Endothelial cell of umbilical vein (primary cell): ENCODE results near the gene DENND1C. TPM values are rescaled to one million over a fixed set of nuclear protein-coding genes. Genes with fewer than 3 reads are reported as not detected.

Experiments used
- BruUV-seq: library from RNA; stranded (reverse); fragments of 400-500 nt; replicated peaks from 2 replicates; lab custom pipeline; 2021; lab: Mats Ljungman, UMichigan
- CTCF ChIA-PET: fragments of 300-600, 350-600 bp; sonication (Branson Sonifier 250); formaldehyde crosslinking; loops from one replicate; lab custom pipeline; 2021; ENCODE audit warnings: antibody characterized with exemption, inconsistent platforms; lab: Charles Lee
- POLR2A ChIA-PET: fragments of 300-600, 350-600 bp; sonication (Branson Sonifier 250); formaldehyde crosslinking; loops from one replicate; lab custom pipeline; 2021; ENCODE audit warnings: antibody characterized with exemption, inconsistent platforms; lab: Charles Lee
- DNase-seq: peaks from one replicate; pipeline ENCODE4 v3.0.0-alpha.2; 2011; ENCODE audit warnings: low read depth, low spot score
- FAIRE-seq: peaks from 2 replicates; lab custom pipeline; 2011; peaks lifted over from hg19 to GRCh38; lab: Jason Lieb, UNC
- H2AFZ ChIP-seq: 2 replicates; pipeline ENCODE4 v1.6.0; 2012; ENCODE audit warnings: low read depth, low read length, control low read depth, inconsistent platforms
- H3K27ac ChIP-seq: 2 replicates; pipeline ENCODE4 v1.5.1; 2011; ENCODE audit warnings: low read depth, mild to moderate bottlenecking, control low read depth, low read length, moderate library complexity; ENCODE audit not compliant: insufficient read depth
- H3K27me3 ChIP-seq, 2 experiments: 2 replicates each; pipeline versions ENCODE4 v1.6.0 to v1.6.1; 2011; ENCODE audit warnings: low read length in 2 of 2, mixed read lengths in 1 of 2; ENCODE audit not compliant: control insufficient read depth in 2 of 2, insufficient read depth in 2 of 2
- H3K36me3 ChIP-seq, 2 experiments: 2 replicates in 1 of 2; 3 replicates in 1 of 2; pipeline ENCODE4 v1.5.1; 2011; ENCODE audit warnings: low read length in 2 of 2, mild to moderate bottlenecking in 1 of 2, moderate library complexity in 1 of 2; ENCODE audit not compliant: control insufficient read depth in 2 of 2, insufficient read depth in 2 of 2; ENCODE audit errors: extremely low read depth in 1 of 2
- H3K4me1 ChIP-seq: 3 replicates; pipeline ENCODE4 v1.5.1; 2011; ENCODE audit warnings: mild to moderate bottlenecking, low read length; ENCODE audit not compliant: control insufficient read depth, insufficient read depth; ENCODE audit errors: extremely low read depth
- H3K4me2 ChIP-seq: 2 replicates; pipeline ENCODE4 v1.6.1; 2011; ENCODE audit warnings: low read length, control low read depth, mixed read lengths; ENCODE audit not compliant: insufficient read depth
- H3K4me3 ChIP-seq, 3 experiments: fragments of 200-600 bp in 1 of 3; sonication (generic), shearing (Covaris generic) in 1 of 3; replicated peaks in 1 of 3; 2 replicates each; pipeline ENCODE4 v1.5.1; 2011 to 2016; ENCODE audit warnings: control low read depth in 3 of 3, low read length in 3 of 3, mild to moderate bottlenecking in 2 of 3, inconsistent platforms in 1 of 3, low read depth in 1 of 3, moderate library complexity in 1 of 3; ENCODE audit not compliant: insufficient read depth in 1 of 3
- H3K79me2 ChIP-seq: 2 replicates; pipeline ENCODE4 v1.6.0; 2012; ENCODE audit warnings: low read length, inconsistent platforms; ENCODE audit not compliant: control insufficient read depth, insufficient read depth
- H3K9ac ChIP-seq: replicated peaks from 2 replicates; pipeline ENCODE3; 2011; ENCODE audit warnings: low read length, control low read depth; ENCODE audit not compliant: insufficient read depth; ENCODE audit errors: extremely low read depth
- H3K9me1 ChIP-seq: replicated peaks from 3 replicates; pipeline ENCODE4 v1.6.0; 2011; ENCODE audit warnings: mild to moderate bottlenecking, low read length; ENCODE audit not compliant: control insufficient read depth, insufficient read depth; ENCODE audit errors: extremely low read depth
- H3K9me3 ChIP-seq: replicated peaks from 2 replicates; pipeline ENCODE4 v1.5.1; 2012; ENCODE audit warnings: low read length, inconsistent platforms; ENCODE audit not compliant: control insufficient read depth, insufficient read depth
- H4K20me1 ChIP-seq: replicated peaks from 2 replicates; pipeline ENCODE3; 2011; ENCODE audit warnings: mild to moderate bottlenecking, low read length; ENCODE audit not compliant: control insufficient read depth, insufficient read depth; ENCODE audit errors: extremely low read depth
- CTCF ChIP-seq, 2 donors: IDR thresholded peaks; 1 replicate in 1 of 2; 2 replicates in 1 of 2; pipeline ENCODE4 v1.5.1; 2011; ENCODE audit warnings: low read length in 2 of 2, mild to moderate bottlenecking in 2 of 2, moderate library complexity in 2 of 2, control low read depth in 1 of 2, inconsistent platforms in 1 of 2, low read depth in 1 of 2; ENCODE audit not compliant: insufficient read depth in 1 of 2; ENCODE audit errors: extremely low read depth in 1 of 2
- EZH2 ChIP-seq: IDR thresholded peaks from 2 replicates; pipeline ENCODE4 v1.6.1; 2012; ENCODE audit warnings: borderline replicate concordance, low read depth, mild to moderate bottlenecking, moderate library complexity, low read length, inconsistent platforms; ENCODE audit not compliant: severe bottlenecking
- FOS ChIP-seq: IDR thresholded peaks from 2 replicates; pipeline ENCODE4 v1.6.1; 2011; ENCODE audit warnings: mild to moderate bottlenecking, low read length, moderate library complexity, borderline replicate concordance; ENCODE audit not compliant: insufficient read depth
- JUN ChIP-seq: IDR thresholded peaks from 2 replicates; pipeline ENCODE4 v1.6.1; 2011; ENCODE audit warnings: borderline replicate concordance, low read depth; ENCODE audit not compliant: insufficient read length, insufficient read depth
- MAX ChIP-seq: IDR thresholded peaks from 2 replicates; pipeline ENCODE4 v1.6.1; 2011; ENCODE audit not compliant: insufficient read depth, insufficient read length
- MYC ChIP-seq: IDR thresholded peaks from one replicate; pipeline ENCODE4 v1.6.1; 2011; ENCODE audit warnings: mild to moderate bottlenecking, low read depth, low read length
- POLR2A ChIP-seq: IDR thresholded peaks from 2 replicates; pipeline ENCODE4 v1.6.1; 2012; ENCODE audit warnings: low read depth, mild to moderate bottlenecking, control low read depth, low read length
- POLR2AphosphoS5 ChIP-seq: IDR thresholded peaks from 2 replicates; pipeline ENCODE4 v1.6.1; 2012; ENCODE audit warnings: low read depth, mild to moderate bottlenecking, control low read depth, low read length, moderate library complexity; ENCODE audit not compliant: insufficient read depth
- dilution Hi-C: fragments of 300-500 bp; cut with MboI; formaldehyde crosslinking; loops from one replicate; pipeline ENCODE4 v1.15.0; 2019; ENCODE audit warnings: low sequenced_read_pairs; ENCODE audit not compliant: extremely low pct_ligation_motif_present
- intact Hi-C: fragments of 100-400 bp; cut with micrococcal nuclease; formaldehyde crosslinking; loops from one replicate; pipeline ENCODE4 v1.10.0; 2022
- polyA plus RNA-seq, 4 experiments: library from polyadenylated mRNA; depleted of rRNA in 3 of 4; stranded (reverse) in 3 of 4; unstranded in 1 of 4; fragments of >200 nt; gene quantifications; 2 replicates each; pipeline versions ENCODE4 v1.2.1 to v1.2.3, GENCODE V29; 2011 to 2012; ENCODE audit warnings: missing spikeins in 1 of 4
- total RNA-seq: library from RNA; stranded (reverse); gene quantifications from 2 replicates; pipeline ENCODE4 v1.2.3, GENCODE V29; 2021

Gene DENND1C
- total and polyA plus RNA-seq, 2 donors (not counting 3 experiments of a cell fraction or from before 2014, with no cell fraction given) = not detected

- dilution Hi-C loops = no loop called here
Measured at GRCh38 chr19:6529351-6529750, 47.8 kb upstream of the DENND1C start.

More at GRCh38 chr19:6529351-6529750, 47.8 kb upstream of the DENND1C start:
- H3K4me3 ChIP-seq = no peak overlapping the region
- CTCF ChIA-PET = interaction anchor here (1.9 kb wide), 1 partner anchor 12 kb away, joined by 9 read pairs; no protein-coding TSS in a partner anchor
- H3K79me2 ChIP-seq = no peaks in the 10 kb centered on the region
- H3K9me1 ChIP-seq = no peaks in the 10 kb centered on the region
- H3K4me2 ChIP-seq = no peak overlapping the region
- no peaks in the 10 kb centered on the region for H3K36me3 ChIP-seq
- H4K20me1 ChIP-seq = no peaks in the 10 kb centered on the region
- POLR2A ChIA-PET = no interaction called here
- intact Hi-C loops = loop anchor here (2.0 kb wide), 1 partner anchor 75 kb away; no protein-coding TSS in a partner anchor
- H2AFZ ChIP-seq = no peak overlapping the region
- H3K4me1 ChIP-seq = peaks cover 4% of the 10 kb centered on the region
- DNase-seq (no peak), FAIRE-seq (no peak)
- no peak overlapping the region for H3K27ac ChIP-seq
- BruUV-seq = no TSS peak
- H3K9me3 ChIP-seq = no peaks in the 10 kb centered on the region
- no peak overlapping the region for H3K9ac ChIP-seq
- TF ChIP-seq JUN (no peak), CTCF (IDR thresholded peaks at IDR 0.05; ENCODE audit: extremely low read depth in 1 of 2, insufficient read depth in 1 of 2, low read depth in 1 of 2, low read length in 2 of 2) (no peak), MAX (no peak), MYC (no peak), POLR2A (no peak), FOS (no peak), POLR2AphosphoS5 (no peak), EZH2 (no peak)
- H3K27me3 ChIP-seq = peaks cover 17 to 20% of the 10 kb centered on the region in 2 experiments
